ENCODE results near the gene DYNC2I2. TPM values are rescaled to one million over a fixed set of nuclear protein-coding genes. Genes with fewer than 3 reads are reported as not detected.

The DYNC2I2 gene
- total RNA-seq, 2 experiments from 2014 or later, result 55.5 to 97.6 TPM

GRCh38 chr9:128687453-128687852 is 30.8 kb upstream of the DYNC2I2 start:
- peak overlapping the region; percentile 90 for H3K4me3 ChIP-seq (ENCODE audit: low read depth, low read length, poor library complexity, severe bottlenecking)
- H3K4me2 ChIP-seq (ENCODE audit: low read length), result peak overlapping the region; percentile 87
- H2AFZ ChIP-seq (ENCODE audit: low read length), result no peak overlapping the region
- peaks cover 44% of the 10 kb centered on the region for H3K4me1 ChIP-seq (ENCODE audit: insufficient read depth, low read length, poor library complexity, severe bottlenecking)
- DNase-seq (ENCODE audit: low spot score), result no peak
- H3K9me3 ChIP-seq (ENCODE audit: low read length), result no peaks in the 10 kb centered on the region
- intact Hi-C loops (cut with micrococcal nuclease; ENCODE audit: unreplicated experiment), result loop anchor here (5.0 to 10.0 kb wide), 3 partner anchors 40 to 1357 kb away; partner anchors contain the start of gene FNBP1
- H3K36me3 ChIP-seq (ENCODE audit: insufficient read depth, low read length), result peaks cover 45% of the 10 kb centered on the region
- ChIA-PET POLR2A (interaction anchor here (0.6 to 1.5 kb wide), 3 partner anchors 33 to 124 kb away, joined by 3 to 7 read pairs (median 3); partner anchors contain the start of gene ZDHHC12), CTCF (ENCODE audit: unreplicated experiment) (no interaction called here)
- no peak for TF ChIP-seq EZH2phosphoT487 (IDR thresholded peaks at IDR 0.05; ENCODE audit: borderline replicate concordance, low read depth, low read length)
- H3K27ac ChIP-seq (ENCODE audit: low read depth, low read length, poor library complexity, severe bottlenecking), result peak overlapping the region; percentile 91
- H4K20me1 ChIP-seq (ENCODE audit: insufficient read depth, low read length), result peaks cover 20% of the 10 kb centered on the region
- H3K79me2 ChIP-seq (ENCODE audit: insufficient read depth, low read depth, low read length), result peaks cover 84% of the 10 kb centered on the region
- BruUV-seq (replicated peaks), result no TSS peak
- no peaks in the 10 kb centered on the region for H3K9me2 ChIP-seq (ENCODE audit: insufficient read depth, low read length)

- Histone ChIP-seq H2AFZ (ENCODE audit: low read length) (no peak overlapping the region), H3K4me2 (ENCODE audit: low read length) (peak overlapping the region; percentile 87), H3K4me3 (ENCODE audit: low read depth, low read length, poor library complexity, severe bottlenecking) (peak overlapping the region; percentile 90), H3K9me3 (ENCODE audit: low read length) (no peaks in the 10 kb centered on the region), H3K36me3 (ENCODE audit: insufficient read depth, low read length) (peaks cover 36% of the 10 kb centered on the region), H3K79me2 (ENCODE audit: insufficient read depth, low read depth, low read length) (peaks cover 76% of the 10 kb centered on the region), H3K9me2 (ENCODE audit: insufficient read depth, low read length) (no peaks in the 10 kb centered on the region), H3K4me1 (ENCODE audit: insufficient read depth, low read length, poor library complexity, severe bottlenecking) (peaks cover 47% of the 10 kb centered on the region), H3K27ac (ENCODE audit: low read depth, low read length, poor library complexity, severe bottlenecking) (peak overlapping the region; percentile 91), H4K20me1 (ENCODE audit: insufficient read depth, low read length) (peaks cover 11% of the 10 kb centered on the region)
- TF ChIP-seq CTCF (conservative IDR thresholded peaks at IDR 0.05; ENCODE audit: low read length) (no peak), EZH2phosphoT487 (IDR thresholded peaks at IDR 0.05; ENCODE audit: borderline replicate concordance, low read depth, low read length) (no peak)
- no TSS peak for BruUV-seq (replicated peaks)
- intact Hi-C loops (cut with micrococcal nuclease; ENCODE audit: unreplicated experiment), result loop anchor here (5.0 to 10.0 kb wide), 3 partner anchors 39 to 1359 kb away; partner anchors contain the start of gene FNBP1
- POLR2A ChIA-PET, result interaction anchor here (0.7 to 1.5 kb wide), 4 partner anchors 11 to 408 kb away, joined by 3 to 7 read pairs (median 6); partner anchors contain the start of gene ZDHHC12
- DNase-seq (ENCODE audit: low spot score), result peak; percentile 53
- CTCF ChIA-PET (ENCODE audit: unreplicated experiment), result interaction anchor here (0.6 kb wide), 1 partner anchor 436 kb away, joined by 3 read pairs; no protein-coding TSS in a partner anchor
These were observed 29.2 kb upstream of the DYNC2I2 start for GRCh38 chr9:128685636-128686489.

- no TSS peak for BruUV-seq (replicated peaks)
- H4K20me1 ChIP-seq (ENCODE audit: insufficient read depth, low read length), result peaks cover 5% of the 10 kb centered on the region; the same call in 1 of the 2 replicates
- peak overlapping the region; percentile 90 for H3K4me3 ChIP-seq (ENCODE audit: low read depth, low read length, poor library complexity, severe bottlenecking)
- CTCF ChIA-PET (ENCODE audit: unreplicated experiment), result no interaction called here
- peak overlapping the region; percentile 91 for H3K27ac ChIP-seq (ENCODE audit: low read depth, low read length, poor library complexity, severe bottlenecking)
- peak; percentile 92 for DNase-seq (ENCODE audit: low spot score)
- no peaks in the 10 kb centered on the region for H3K9me3 ChIP-seq (ENCODE audit: low read length)
- peaks cover 50% of the 10 kb centered on the region for H3K4me1 ChIP-seq (ENCODE audit: insufficient read depth, low read length, poor library complexity, severe bottlenecking)
- peaks cover 66% of the 10 kb centered on the region for H3K79me2 ChIP-seq (ENCODE audit: insufficient read depth, low read depth, low read length)
- no peak for TF ChIP-seq CTCF (conservative IDR thresholded peaks at IDR 0.05; ENCODE audit: low read length)
- TF ChIP-seq EZH2phosphoT487 (IDR thresholded peaks at IDR 0.05; ENCODE audit: borderline replicate concordance, low read depth, low read length), result no peak
- H3K4me2 ChIP-seq (ENCODE audit: low read length), result peak overlapping the region; percentile 87
- POLR2A ChIA-PET, result interaction anchor here (0.5 to 1.9 kb wide), 11 partner anchors 13 to 350 kb away, joined by 3 to 5 read pairs (median 3); partner anchors contain the start of gene ZDHHC12
- H2AFZ ChIP-seq (ENCODE audit: low read length), result no peak overlapping the region
- H3K9me2 ChIP-seq (ENCODE audit: insufficient read depth, low read length), result no peaks in the 10 kb centered on the region
- H3K36me3 ChIP-seq (ENCODE audit: insufficient read depth, low read length), result peaks cover 27% of the 10 kb centered on the region
- intact Hi-C loops (cut with micrococcal nuclease; ENCODE audit: unreplicated experiment), result loop anchor here (1.0 to 10.0 kb wide), 6 partner anchors 28 to 1360 kb away; partner anchors contain the start of genes DYNC2I2, FNBP1, PHYHD1 and ZER1
These were observed 27.9 kb upstream of the DYNC2I2 start for GRCh38 chr9:128684325-128685199.

All from OCI-LY7 (cell line).